H9 (cell line): Measurements from ENCODE around the gene CHST15. TPM values are rescaled to one million over a fixed set of nuclear protein-coding genes. Genes with fewer than 3 reads are reported as not detected.

Experiments used
- DNase-seq: peaks from one replicate; pipeline ENCODE4 v3.0.0-alpha.2; 2017
- H2AFZ ChIP-seq: one replicate; pipeline ENCODE4 v1.6.1; 2013; ENCODE audit warnings: mild to moderate bottlenecking, low read length, control low read depth, moderate library complexity
- H2AK5ac ChIP-seq: 2 replicates; pipeline ENCODE4 v1.6.1; 2013; ENCODE audit warnings: low read length, control low read depth, mixed read lengths; ENCODE audit not compliant: insufficient read length
- H2BK120ac ChIP-seq: one replicate; pipeline ENCODE4 v1.6.1; 2013; ENCODE audit warnings: low read depth, mild to moderate bottlenecking, low read length, control low read depth, inconsistent platforms; ENCODE audit not compliant: poor library complexity, severe bottlenecking
- H2BK12ac ChIP-seq: 2 replicates; pipeline ENCODE4 v1.6.1; 2013; ENCODE audit warnings: low read length, control low read depth, mixed read lengths, low read depth; ENCODE audit not compliant: insufficient read length
- H2BK15ac ChIP-seq: 2 replicates; pipeline ENCODE4 v1.6.1; 2013; ENCODE audit warnings: low read depth, low read length, control low read depth
- H2BK20ac ChIP-seq: one replicate; pipeline ENCODE4 v1.6.1; 2013; ENCODE audit warnings: low read depth, mild to moderate bottlenecking, low read length, control low read depth, inconsistent platforms; ENCODE audit not compliant: poor library complexity, severe bottlenecking
- H2BK5ac ChIP-seq: 2 replicates; pipeline ENCODE4 v1.6.1; 2013; ENCODE audit warnings: low read length, control low read depth, mixed read lengths; ENCODE audit not compliant: insufficient read length
- H3K14ac ChIP-seq: 2 replicates; pipeline ENCODE4 v1.6.1; 2013; ENCODE audit warnings: low read length, control low read depth; ENCODE audit not compliant: insufficient read depth
- H3K18ac ChIP-seq: 2 replicates; pipeline ENCODE4 v1.6.1; 2013; ENCODE audit warnings: low read depth, mild to moderate bottlenecking, mixed read lengths, low read length, control low read depth; ENCODE audit not compliant: insufficient read length
- H3K23ac ChIP-seq: 2 replicates; pipeline ENCODE4 v1.6.1; 2013; ENCODE audit warnings: low read length, control low read depth, mixed read lengths, low read depth; ENCODE audit not compliant: insufficient read length
- H3K23me2 ChIP-seq: 2 replicates; pipeline ENCODE4 v1.6.1; 2013; ENCODE audit warnings: low read depth, mild to moderate bottlenecking, mixed read lengths, low read length, control low read depth; ENCODE audit not compliant: insufficient read length, poor library complexity, severe bottlenecking
- H3K27ac ChIP-seq: 2 replicates; pipeline ENCODE4 v1.5.1; 2013; ENCODE audit warnings: low read length, control low read depth, mixed read lengths, low read depth; ENCODE audit not compliant: insufficient read length
- H3K27me3 ChIP-seq: 2 replicates; pipeline ENCODE4 v1.6.1; 2013; ENCODE audit warnings: low read length, control low read depth, inconsistent platforms; ENCODE audit not compliant: insufficient read depth
- H3K4ac ChIP-seq: 2 replicates; pipeline ENCODE4 v1.6.1; 2013; ENCODE audit warnings: low read depth, mild to moderate bottlenecking, control low read depth, inconsistent platforms, low read length, moderate library complexity
- H3K4me1 ChIP-seq: 2 replicates; pipeline ENCODE4 v1.6.1; 2013; ENCODE audit warnings: low read length, control low read depth, inconsistent platforms; ENCODE audit not compliant: insufficient read depth
- H3K4me2 ChIP-seq: 2 replicates; pipeline ENCODE4 v1.6.1; 2013; ENCODE audit warnings: low read length, control low read depth, mixed read lengths; ENCODE audit not compliant: insufficient read length, insufficient read depth
- H3K56ac ChIP-seq: 2 replicates; pipeline ENCODE4 v1.6.1; 2013; ENCODE audit warnings: low read depth, mild to moderate bottlenecking, mixed read lengths, low read length, control low read depth; ENCODE audit not compliant: insufficient read length
- H3K79me1 ChIP-seq: 2 replicates; pipeline ENCODE4 v1.6.1; 2013; ENCODE audit warnings: low read depth, mild to moderate bottlenecking, moderate library complexity, low read length, control low read depth, inconsistent platforms; ENCODE audit not compliant: insufficient read depth, poor library complexity, severe bottlenecking
- H3K79me2 ChIP-seq: 2 replicates; pipeline ENCODE4 v1.6.1; 2013; ENCODE audit warnings: low read length, control low read depth, inconsistent platforms; ENCODE audit not compliant: insufficient read depth
- H3K9ac ChIP-seq: 2 replicates; pipeline ENCODE4 v1.6.1; 2013; ENCODE audit warnings: low read length, control low read depth, mixed read lengths; ENCODE audit not compliant: insufficient read length; ENCODE audit errors: extremely low read depth
- H3K9me3 ChIP-seq: one replicate; pipeline ENCODE4 v1.6.1; 2013; ENCODE audit warnings: low read depth, low read length, inconsistent platforms; ENCODE audit not compliant: control insufficient read depth
- H3T11ph ChIP-seq: one replicate; pipeline ENCODE4 v1.6.1; 2013; ENCODE audit warnings: mild to moderate bottlenecking, low read length, control low read depth, inconsistent platforms
- H4K20me1 ChIP-seq: one replicate; pipeline ENCODE4 v1.6.1; 2013; ENCODE audit not compliant: control insufficient read depth, insufficient read length, insufficient read depth
- H4K5ac ChIP-seq: 2 replicates; pipeline ENCODE4 v1.6.1; 2013; ENCODE audit warnings: low read depth, mild to moderate bottlenecking, mixed read lengths, low read length, control low read depth; ENCODE audit not compliant: insufficient read length
- H4K8ac ChIP-seq: replicated peaks from 2 replicates; pipeline ENCODE4 v1.6.1; 2013; ENCODE audit warnings: low read length, control low read depth, mixed read lengths, low read depth; ENCODE audit not compliant: insufficient read length
- H4K91ac ChIP-seq: 2 replicates; pipeline ENCODE4 v1.6.1; 2013; ENCODE audit warnings: low read depth, mild to moderate bottlenecking, moderate library complexity, mixed read lengths, low read length, control low read depth; ENCODE audit not compliant: insufficient read length
- H3K27ac Mint-ChIP-seq, 3 experiments: 2 replicates in 2 of 3; 3 replicates in 1 of 3; pipeline ENCODE4 v1.8.0; 2020 to 2021; ENCODE audit warnings: mixed read lengths in 3 of 3, mild to moderate bottlenecking in 1 of 3, moderate library complexity in 1 of 3
- H3K27me3 Mint-ChIP-seq: 2 replicates; pipeline ENCODE4 v1.8.0; 2021; ENCODE audit warnings: low read depth, mild to moderate bottlenecking, moderate library complexity, mixed read lengths
- H3K36me3 Mint-ChIP-seq, 3 experiments: 2 replicates in 2 of 3; 3 replicates in 1 of 3; pipeline ENCODE4 v1.8.0; 2020 to 2021; ENCODE audit warnings: low read depth in 3 of 3, mixed read lengths in 3 of 3; ENCODE audit not compliant: insufficient read depth in 1 of 3
- H3K4me1 Mint-ChIP-seq, 2 experiments: 2 replicates each; pipeline ENCODE4 v1.8.0; 2020; ENCODE audit warnings: mixed read lengths in 2 of 2
- H3K4me3 Mint-ChIP-seq, 2 experiments: 2 replicates in 1 of 2; 3 replicates in 1 of 2; pipeline ENCODE4 v1.8.0; 2020 to 2021; ENCODE audit warnings: mild to moderate bottlenecking in 2 of 2, mixed read lengths in 2 of 2, moderate library complexity in 1 of 2
- H3K9me3 Mint-ChIP-seq, 2 experiments: 2 replicates in 1 of 2; 3 replicates in 1 of 2; pipeline ENCODE4 v1.8.0; 2020; ENCODE audit warnings: mild to moderate bottlenecking in 2 of 2, mixed read lengths in 2 of 2, moderate library complexity in 1 of 2
- WGBS: extraction: QIAGEN DNeasy Blood & Tissue Kit; methylation state at CpG from one replicate; pipeline ENCODE4 v1.1.7; 2013; ENCODE audit warnings: missing lambda C conversion rate, low lambda C conversion rate, mixed read lengths; ENCODE audit not compliant: insufficient read length; ENCODE audit errors: extremely low coverage; 5-methylcytosine and 5-hydroxymethylcytosine counted together
- total RNA-seq: library from RNA; stranded (reverse); gene quantifications from 2 replicates; pipeline ENCODE4 v1.2.1, GENCODE V29; 2021
- TF ChIP-seq, protein P1 (sequence below): fragments of 200-600 bp; sonication (generic); conservative IDR thresholded peaks from 3 replicates; pipeline ENCODE4 v1.8.0; 2021; ENCODE audit warnings: antibody characterized with exemption, mild to moderate bottlenecking

The CHST15 gene
- total RNA-seq, 1 experiment from 2014 or later = 8.7 TPM

DNA sequence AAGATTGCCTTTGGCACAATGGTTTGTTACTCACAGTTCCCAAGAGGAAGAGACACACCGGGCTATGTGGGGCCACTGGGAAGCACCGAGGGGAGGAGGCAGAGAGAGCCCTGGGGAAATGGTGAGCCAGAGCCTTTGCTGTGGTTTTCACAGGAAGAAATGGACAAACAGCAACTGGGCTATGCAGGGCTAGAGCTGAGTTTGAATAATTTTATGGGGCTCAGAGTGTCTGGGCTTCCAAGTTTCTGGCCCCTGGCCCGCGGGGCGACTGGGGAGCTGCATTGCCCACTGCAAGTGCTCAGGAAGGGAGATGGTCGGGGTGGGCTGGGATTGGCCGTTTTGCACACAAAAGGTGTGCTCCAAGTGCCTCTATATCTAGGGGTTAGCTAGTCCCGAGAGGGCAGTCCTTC, 92.6 kb downstream of the CHST15 start:
- no peak overlapping the region for H2BK12ac ChIP-seq
- H2BK15ac ChIP-seq = no peak overlapping the region
- H2BK5ac ChIP-seq = no peak overlapping the region
- Mint-ChIP-seq H3K36me3 (no peaks in the 10 kb centered on the region; a peak in 1 of 7 replicates), H3K27me3 (peaks cover 1% of the 10 kb centered on the region; the same call in 1 of the 2 replicates), H3K4me3 (no peak overlapping the region), H3K9me3 (no peaks in the 10 kb centered on the region; a peak in 1 of 5 replicates), H3K4me1 (peaks cover 16 to 20% of the 10 kb centered on the region in 2 experiments), H3K27ac (0 out of 7 replicates have a peak overlapping the region, but pooled peaks of 1 of the 3 experiments have one; percentile 61)
- no peaks in the 10 kb centered on the region for H3K27me3 ChIP-seq
- H3K14ac ChIP-seq = no peak overlapping the region
- no peak overlapping the region for H3T11ph ChIP-seq
- H3K9ac ChIP-seq = no peak overlapping the region
- H3K9me3 ChIP-seq = no peaks in the 10 kb centered on the region
- no peak overlapping the region for H2AFZ ChIP-seq
- H2AK5ac ChIP-seq = no peak overlapping the region
- no CpG with 5 or more reads among the region's 8 CpGs for WGBS
- no peaks in the 10 kb centered on the region for H3K23me2 ChIP-seq
- H4K91ac ChIP-seq = no peak overlapping the region
- no peaks in the 10 kb centered on the region for H3K79me1 ChIP-seq
- H4K20me1 ChIP-seq = no peaks in the 10 kb centered on the region
- H4K8ac ChIP-seq = no peak overlapping the region
- H2BK120ac ChIP-seq = no peak overlapping the region
- no peak overlapping the region for H4K5ac ChIP-seq
- no peak for DNase-seq
- no peaks in the 10 kb centered on the region for H3K4me1 ChIP-seq
- H3K79me2 ChIP-seq = no peaks in the 10 kb centered on the region
- no peak overlapping the region for H3K27ac ChIP-seq
- no peak overlapping the region for H3K4ac ChIP-seq
- H2BK20ac ChIP-seq = no peak overlapping the region
- H3K23ac ChIP-seq = no peak overlapping the region
- H3K56ac ChIP-seq = no peak overlapping the region
- no peak overlapping the region for H3K4me2 ChIP-seq
- H3K18ac ChIP-seq = no peak overlapping the region
- TF ChIP-seq, protein P1, sequence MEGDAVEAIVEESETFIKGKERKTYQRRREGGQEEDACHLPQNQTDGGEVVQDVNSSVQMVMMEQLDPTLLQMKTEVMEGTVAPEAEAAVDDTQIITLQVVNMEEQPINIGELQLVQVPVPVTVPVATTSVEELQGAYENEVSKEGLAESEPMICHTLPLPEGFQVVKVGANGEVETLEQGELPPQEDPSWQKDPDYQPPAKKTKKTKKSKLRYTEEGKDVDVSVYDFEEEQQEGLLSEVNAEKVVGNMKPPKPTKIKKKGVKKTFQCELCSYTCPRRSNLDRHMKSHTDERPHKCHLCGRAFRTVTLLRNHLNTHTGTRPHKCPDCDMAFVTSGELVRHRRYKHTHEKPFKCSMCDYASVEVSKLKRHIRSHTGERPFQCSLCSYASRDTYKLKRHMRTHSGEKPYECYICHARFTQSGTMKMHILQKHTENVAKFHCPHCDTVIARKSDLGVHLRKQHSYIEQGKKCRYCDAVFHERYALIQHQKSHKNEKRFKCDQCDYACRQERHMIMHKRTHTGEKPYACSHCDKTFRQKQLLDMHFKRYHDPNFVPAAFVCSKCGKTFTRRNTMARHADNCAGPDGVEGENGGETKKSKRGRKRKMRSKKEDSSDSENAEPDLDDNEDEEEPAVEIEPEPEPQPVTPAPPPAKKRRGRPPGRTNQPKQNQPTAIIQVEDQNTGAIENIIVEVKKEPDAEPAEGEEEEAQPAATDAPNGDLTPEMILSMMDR = no peak
